Gastrocnemius medialis (tissue), 4 donors: ENCODE measurements around the gene IQCH. TPM values are rescaled to one million over a fixed set of nuclear protein-coding genes. Genes with fewer than 3 reads are reported as not detected.

Experiments
- ATAC-seq, 2 donors: fragments of 150-250 bp; one replicate each; pipeline ENCODE4 v1.9.1; 2016
- DNase-seq, 2 donors: peaks; one replicate each; pipeline ENCODE4 v3.0.0-alpha.2; 2019
- H3K27ac ChIP-seq, 4 donors: fragments of 200-600 bp; sonication (generic); 1 replicate in 1 of 4; 2 replicates in 3 of 4; pipeline ENCODE4 v1.5.1; 2016 to 2018; ENCODE audit warnings: mild to moderate bottlenecking in 2 of 4, moderate library complexity in 1 of 4
- H3K27me3 ChIP-seq, 3 donors: fragments of 200-600 bp; sonication (generic) in 2 of 3; 1 replicate in 1 of 3; 2 replicates in 2 of 3; pipeline versions ENCODE4 v1.5.1 to v1.6.0; 2016 to 2019; ENCODE audit warnings: mild to moderate bottlenecking in 1 of 3, moderate library complexity in 1 of 3
- H3K36me3 ChIP-seq, 2 donors: fragments of 200-600 bp; sonication (generic) in 1 of 2; one replicate each; pipeline ENCODE4 v1.5.1; 2017 to 2018
- H3K4me1 ChIP-seq, 2 donors: fragments of 200-600 bp; sonication (generic) in 1 of 2; one replicate each; pipeline ENCODE4 v1.5.1; 2016 to 2017; ENCODE audit warnings: mild to moderate bottlenecking in 2 of 2
- H3K4me3 ChIP-seq, 4 donors: fragments of 200-600 bp; sonication (generic) in 3 of 4; 1 replicate in 1 of 4; 2 replicates in 3 of 4; pipeline ENCODE4 v1.5.1; 2016 to 2019; ENCODE audit warnings: mild to moderate bottlenecking in 2 of 4
- H3K9me3 ChIP-seq, 3 donors: fragments of 200-600 bp; sonication (generic) in 2 of 3; 1 replicate in 1 of 3; 2 replicates in 2 of 3; pipeline ENCODE4 v1.5.1; 2016 to 2019
- POLR2A ChIP-seq, 2 donors: fragments of 450-650 bp; IDR thresholded peaks; one replicate each; pipeline ENCODE4 v1.6.1; 2017; ENCODE audit warnings: antibody characterized with exemption in 2 of 2, mild to moderate bottlenecking in 2 of 2, moderate library complexity in 2 of 2
- in situ Hi-C, 4 donors: fragments of 200-750 bp; cut with MboI; loops; one replicate each; pipeline versions ENCODE4 v1.15.0 to v1.8.0; 2017; ENCODE audit warnings: low sequenced_read_pairs in 4 of 4
- intact Hi-C: fragments of 100-400 bp; cut with DNase I; formaldehyde crosslinking; loops from one replicate; pipeline ENCODE4 v1.15.1; 2023; ENCODE audit warnings: low total_unique reads
- total RNA-seq, 4 donors: library from RNA; depleted of rRNA; stranded (reverse); fragments of >200 nt; gene quantifications; one replicate each; pipeline versions ENCODE4 v1.1.0 to v1.2.3, GENCODE V29; 2016
- TF ChIP-seq, protein P1 (sequence below), 5 experiments: fragments of 450-650 bp in 3 of 5; fragments of 200-600 bp in 2 of 5; sonication (generic) in 2 of 5; IDR thresholded peaks in 4 of 5; conservative IDR thresholded peaks in 1 of 5; 1 replicate in 4 of 5; 2 replicates in 1 of 5; pipeline ENCODE4 v1.5.1; 2016 to 2019; ENCODE audit warnings: antibody characterized with exemption in 5 of 5, mild to moderate bottlenecking in 3 of 5, moderate library complexity in 3 of 5

Gene IQCH
- total RNA-seq, 4 donors from 2014 or later: 0.07 to 0.65 (median 0.32) TPM

DNA sequence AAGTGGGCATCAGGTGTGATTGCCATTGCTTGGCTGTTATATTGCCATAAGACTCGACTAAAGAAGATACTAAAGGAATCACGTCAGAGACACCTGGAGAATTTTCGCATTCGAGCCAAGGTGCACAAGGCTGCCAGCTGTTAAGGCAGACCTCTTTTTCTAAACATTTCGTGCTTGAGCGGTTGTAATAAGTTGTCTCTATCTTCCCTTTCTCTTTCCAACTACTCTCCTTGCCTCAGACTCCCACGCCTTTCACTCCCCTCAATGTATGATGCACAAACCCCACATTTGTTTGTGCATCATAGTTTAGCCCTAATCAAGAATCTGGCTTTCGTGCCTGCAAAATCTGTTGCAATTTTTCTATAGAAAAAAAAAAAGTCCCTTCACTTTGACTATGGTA lies 118.0 kb downstream of the IQCH start:
- intact Hi-C loops: no loop called here
- in situ Hi-C loops: no loop called here
- H3K4me3 ChIP-seq: no peak overlapping the region

DNA sequence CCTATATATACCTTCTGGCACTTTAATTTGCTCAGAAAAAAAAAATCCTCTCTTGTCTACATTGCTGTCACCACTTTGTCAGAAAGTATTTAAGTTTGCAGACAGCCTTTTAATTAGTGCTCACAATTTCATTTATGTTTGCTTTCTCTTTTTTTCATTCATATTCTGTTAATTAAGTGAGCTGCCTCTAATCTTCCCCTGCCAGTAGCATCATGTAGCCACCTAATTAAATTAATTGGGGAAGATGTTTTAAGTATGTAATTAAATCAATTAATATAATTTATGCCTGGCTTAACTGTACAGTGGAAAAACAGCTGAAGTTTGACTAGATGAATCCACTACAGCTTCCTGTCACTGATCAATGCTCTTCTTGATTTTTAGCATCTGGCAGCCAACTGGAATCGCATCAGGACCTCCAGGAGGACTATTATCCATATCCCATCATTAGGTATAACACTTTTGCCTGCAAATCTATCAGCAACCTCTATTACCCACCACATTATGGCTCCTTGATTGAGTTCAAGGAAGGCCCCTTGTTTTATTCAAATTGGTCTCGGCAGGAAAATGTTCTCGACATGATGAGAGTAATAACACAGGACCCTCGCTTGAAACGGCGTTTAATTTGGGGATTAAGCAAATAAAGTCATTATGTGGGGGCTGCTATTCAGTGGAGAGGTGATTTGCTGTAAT lies 118.5 kb downstream of the IQCH start:
- DNase-seq (no peak), ATAC-seq (no peak)
- Histone ChIP-seq H3K27ac (no peak overlapping the region), H3K9me3 (no peaks in the 10 kb centered on the region), H3K4me1 (no peaks in the 10 kb centered on the region), H3K4me3 (no peak overlapping the region), H3K36me3 (no peaks in the 10 kb centered on the region), H3K27me3 (no peaks in the 10 kb centered on the region)
- in situ Hi-C loops: no loop called here
- no peak for TF ChIP-seq POLR2A (IDR thresholded peaks at IDR 0.05)
- TF ChIP-seq, protein P1, sequence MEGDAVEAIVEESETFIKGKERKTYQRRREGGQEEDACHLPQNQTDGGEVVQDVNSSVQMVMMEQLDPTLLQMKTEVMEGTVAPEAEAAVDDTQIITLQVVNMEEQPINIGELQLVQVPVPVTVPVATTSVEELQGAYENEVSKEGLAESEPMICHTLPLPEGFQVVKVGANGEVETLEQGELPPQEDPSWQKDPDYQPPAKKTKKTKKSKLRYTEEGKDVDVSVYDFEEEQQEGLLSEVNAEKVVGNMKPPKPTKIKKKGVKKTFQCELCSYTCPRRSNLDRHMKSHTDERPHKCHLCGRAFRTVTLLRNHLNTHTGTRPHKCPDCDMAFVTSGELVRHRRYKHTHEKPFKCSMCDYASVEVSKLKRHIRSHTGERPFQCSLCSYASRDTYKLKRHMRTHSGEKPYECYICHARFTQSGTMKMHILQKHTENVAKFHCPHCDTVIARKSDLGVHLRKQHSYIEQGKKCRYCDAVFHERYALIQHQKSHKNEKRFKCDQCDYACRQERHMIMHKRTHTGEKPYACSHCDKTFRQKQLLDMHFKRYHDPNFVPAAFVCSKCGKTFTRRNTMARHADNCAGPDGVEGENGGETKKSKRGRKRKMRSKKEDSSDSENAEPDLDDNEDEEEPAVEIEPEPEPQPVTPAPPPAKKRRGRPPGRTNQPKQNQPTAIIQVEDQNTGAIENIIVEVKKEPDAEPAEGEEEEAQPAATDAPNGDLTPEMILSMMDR (IDR thresholded peaks at IDR 0.05 in 4 of 5, conservative IDR thresholded peaks at IDR 0.05 in 1 of 5): no peak
- intact Hi-C loops: no loop called here

More for the DNA sequence above, 118.0 kb downstream of the IQCH start:
- TF ChIP-seq, protein P1 (IDR thresholded peaks at IDR 0.05 in 4 of 5, conservative IDR thresholded peaks at IDR 0.05 in 1 of 5): no peak
- TF ChIP-seq POLR2A (IDR thresholded peaks at IDR 0.05): no peak
- no peaks in the 10 kb centered on the region for H3K36me3 ChIP-seq
- H3K27ac ChIP-seq: no peak overlapping the region
- no peak for ATAC-seq
- no peaks in the 10 kb centered on the region for H3K9me3 ChIP-seq
- DNase-seq: no peak
- H3K27me3 ChIP-seq: no peaks in the 10 kb centered on the region
- no peaks in the 10 kb centered on the region for H3K4me1 ChIP-seq

DNA sequence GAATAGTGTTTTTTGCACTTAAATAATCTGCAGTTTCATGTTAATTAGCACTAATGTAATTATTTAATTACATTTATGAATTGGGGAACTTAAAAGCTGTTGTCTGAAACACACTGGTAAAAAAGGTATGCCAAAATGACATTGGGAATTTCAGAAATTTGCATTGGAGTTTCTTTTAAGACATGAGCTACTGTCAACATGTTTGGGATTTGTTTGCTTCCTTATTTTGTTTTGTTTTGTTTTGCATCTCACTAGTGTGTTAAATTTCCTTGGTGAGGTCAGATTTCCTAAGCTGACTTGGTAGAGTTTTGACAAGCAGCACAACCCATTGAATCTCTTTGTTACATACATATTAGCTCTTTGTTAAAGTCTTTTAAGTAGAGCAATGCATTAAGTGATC lies 119.4 kb downstream of the IQCH start:
- in situ Hi-C loops: no loop called here
- ATAC-seq: no peak

DNA sequence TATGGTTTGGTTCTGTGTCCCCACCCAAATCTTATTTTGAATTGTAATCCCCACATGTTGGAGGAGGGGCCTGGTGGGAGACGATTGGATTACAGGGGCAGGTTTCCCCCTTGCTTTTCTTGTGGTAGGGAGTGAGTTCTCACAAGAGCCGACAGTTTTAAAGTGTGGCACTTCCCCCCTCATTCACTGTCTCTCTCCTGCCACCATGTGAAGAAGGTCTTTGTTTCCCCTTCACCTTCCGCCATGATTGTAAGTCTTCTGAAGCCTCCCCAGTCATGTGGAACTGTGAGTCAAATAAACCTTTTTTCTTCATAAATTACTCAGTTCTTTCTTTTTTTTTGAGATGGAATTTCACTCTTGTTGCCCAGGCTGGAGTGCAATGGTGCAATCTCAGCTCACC lies 124.9 kb downstream of the IQCH start:
- in situ Hi-C loops (no loop called here), intact Hi-C loops (no loop called here)
- Histone ChIP-seq H3K9me3 (no peaks in the 10 kb centered on the region), H3K4me3 (no peak overlapping the region), H3K36me3 (no peaks in the 10 kb centered on the region), H3K27me3 (no peaks in the 10 kb centered on the region), H3K27ac (no peak overlapping the region), H3K4me1 (no peaks in the 10 kb centered on the region)
- no peak for ATAC-seq
- DNase-seq: no peak
- TF ChIP-seq POLR2A (IDR thresholded peaks at IDR 0.05): no peak
- TF ChIP-seq, protein P1 (IDR thresholded peaks at IDR 0.05 in 4 of 5, conservative IDR thresholded peaks at IDR 0.05 in 1 of 5): no peak

More for the DNA sequence above, 119.4 kb downstream of the IQCH start:
- Histone ChIP-seq H3K27me3 (no peaks in the 10 kb centered on the region), H3K9me3 (no peaks in the 10 kb centered on the region), H3K4me3 (no peak overlapping the region), H3K36me3 (no peaks in the 10 kb centered on the region), H3K27ac (no peak overlapping the region), H3K4me1 (no peaks in the 10 kb centered on the region)
- DNase-seq: no peak
- TF ChIP-seq POLR2A (IDR thresholded peaks at IDR 0.05): no peak
- TF ChIP-seq, protein P1 (IDR thresholded peaks at IDR 0.05 in 4 of 5, conservative IDR thresholded peaks at IDR 0.05 in 1 of 5): no peak
- intact Hi-C loops: no loop called here

DNA sequence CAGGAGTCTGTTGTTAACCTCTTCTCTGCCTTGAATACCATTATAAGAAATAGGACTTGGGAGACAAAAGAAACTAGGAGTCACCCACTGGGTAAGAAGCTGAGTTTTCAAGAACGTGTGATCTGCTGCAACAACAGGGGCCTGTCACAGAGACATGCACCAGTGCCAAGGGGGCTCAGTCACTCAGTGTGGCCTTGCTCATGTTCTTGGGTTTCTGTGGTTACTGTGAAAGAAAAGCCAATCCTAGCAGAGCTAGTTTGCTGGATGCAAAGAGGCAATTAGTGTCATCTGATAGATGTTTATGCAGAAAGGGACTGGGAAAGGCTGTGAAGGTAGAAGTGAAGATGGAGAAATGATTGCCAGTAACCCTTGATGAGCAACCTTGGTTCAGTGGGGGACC lies 126.3 kb downstream of the IQCH start:
- in situ Hi-C loops (no loop called here), intact Hi-C loops (no loop called here)
- DNase-seq (no peak), ATAC-seq (no peak)
- Histone ChIP-seq H3K4me1 (no peaks in the 10 kb centered on the region), H3K27ac (no peak overlapping the region), H3K9me3 (no peaks in the 10 kb centered on the region), H3K36me3 (no peaks in the 10 kb centered on the region), H3K27me3 (no peaks in the 10 kb centered on the region), H3K4me3 (no peak overlapping the region)
- no peak for TF ChIP-seq POLR2A (IDR thresholded peaks at IDR 0.05)
- TF ChIP-seq, protein P1 (IDR thresholded peaks at IDR 0.05 in 4 of 5, conservative IDR thresholded peaks at IDR 0.05 in 1 of 5): no peak
